Breast epithelium (tissue), 4 donors: Measurements from ENCODE around the gene CENPI. TPM values are rescaled to one million over a fixed set of nuclear protein-coding genes. Genes with fewer than 3 reads are reported as not detected.

Experiments
- DNase-seq, 2 donors: peaks; one replicate each; pipeline ENCODE4 v3.0.0-alpha.2; 2019; ENCODE audit warnings: low spot score in 2 of 2
- H3K27ac ChIP-seq, 2 donors: fragments of 200-600 bp; sonication (generic) in 1 of 2; one replicate each; pipeline ENCODE4 v1.5.1; 2016 to 2019; ENCODE audit warnings: mild to moderate bottlenecking in 1 of 2
- H3K27me3 ChIP-seq, 2 donors: fragments of 200-600 bp; sonication (generic) in 1 of 2; one replicate each; pipeline versions ENCODE4 v1.5.1 to v1.6.0; 2017 to 2019; ENCODE audit warnings: control low read depth in 1 of 2, mild to moderate bottlenecking in 1 of 2
- H3K36me3 ChIP-seq: fragments of 200-600 bp; one replicate; pipeline ENCODE4 v1.5.1; 2019
- H3K4me1 ChIP-seq, 2 donors: fragments of 200-600 bp; sonication (generic); one replicate each; pipeline ENCODE4 v1.5.1; 2016 to 2019; ENCODE audit warnings: control low read depth in 1 of 2
- H3K4me3 ChIP-seq, 3 donors: fragments of 200-600 bp; sonication (generic); 1 replicate in 2 of 3; 2 replicates in 1 of 3; pipeline ENCODE4 v1.5.1; 2016 to 2019; ENCODE audit warnings: mild to moderate bottlenecking in 3 of 3, moderate library complexity in 2 of 3
- H3K9me3 ChIP-seq, 2 donors: fragments of 200-600 bp; sonication (generic) in 1 of 2; one replicate each; pipeline ENCODE4 v1.5.1; 2016 to 2019; ENCODE audit warnings: control low read depth in 1 of 2
- CTCF ChIP-seq, 3 donors: fragments of 450-650 bp; IDR thresholded peaks; one replicate each; pipeline ENCODE4 v1.5.1; 2016 to 2017; ENCODE audit warnings: antibody characterized with exemption in 3 of 3, mild to moderate bottlenecking in 3 of 3, moderate library complexity in 3 of 3
- POLR2A ChIP-seq: fragments of 450-650 bp; IDR thresholded peaks from one replicate; pipeline ENCODE4 v1.6.1; 2016; ENCODE audit warnings: antibody characterized with exemption, mild to moderate bottlenecking, moderate library complexity
- POLR2AphosphoS5 ChIP-seq, 3 donors: sonication (generic); formaldehyde crosslinking; IDR thresholded peaks; one replicate each; pipeline ENCODE4 v1.6.1; 2017; ENCODE audit warnings: antibody characterized with exemption in 3 of 3
- intact Hi-C: fragments of 100-400 bp; cut with DNase I; formaldehyde crosslinking; loops from one replicate; pipeline ENCODE4 v1.15.1; 2023; ENCODE audit warnings: low total_unique reads
- total RNA-seq, 3 donors: library from RNA; depleted of rRNA; stranded (reverse); fragments of >200 nt; gene quantifications; one replicate each; pipeline ENCODE4 v1.1.0, GENCODE V29; 2016

The CENPI gene
- total RNA-seq, 3 donors from 2014 or later, result 0.88 to 1.4 (median 0.98) TPM

- no peaks in the 10 kb centered on the region for H3K9me3 ChIP-seq
- peaks cover 0 to 73% of the 10 kb centered on the region in 2 donors for H3K27me3 ChIP-seq
- no peak for TF ChIP-seq POLR2AphosphoS5 (IDR thresholded peaks at IDR 0.05)
- no peak for TF ChIP-seq CTCF (IDR thresholded peaks at IDR 0.05)
- no peak for TF ChIP-seq POLR2A
- H3K4me1 ChIP-seq, result no peaks in the 10 kb centered on the region
- H3K4me3 ChIP-seq, result no peak overlapping the region
- no peak for DNase-seq
- no peaks in the 10 kb centered on the region for H3K36me3 ChIP-seq
- intact Hi-C loops, result no loop called here
- H3K27ac ChIP-seq, result no peak overlapping the region
Observed at GRCh38 chrX:101080326-101081124, 17.5 kb upstream of the CENPI start.

GRCh38 chrX:101081231-101081630 is 16.8 kb upstream of the CENPI start:
- intact Hi-C loops, result no loop called here
- H3K27ac ChIP-seq, result no peak overlapping the region
- peaks cover 0 to 74% of the 10 kb centered on the region in 2 donors for H3K27me3 ChIP-seq

GRCh38 chrX:101091817-101092216 is 6.2 kb upstream of the CENPI start:
- Histone ChIP-seq H3K4me1 (no peaks in the 10 kb centered on the region), H3K36me3 (no peaks in the 10 kb centered on the region), H3K4me3 (no peak overlapping the region), H3K9me3 (no peaks in the 10 kb centered on the region), H3K27me3 (peaks cover 0 to 37% of the 10 kb centered on the region in 2 donors), H3K27ac (no peak overlapping the region)
- intact Hi-C loops, result no loop called here
- TF ChIP-seq CTCF (IDR thresholded peaks at IDR 0.05) (no peak), POLR2AphosphoS5 (IDR thresholded peaks at IDR 0.05) (no peak), POLR2A (no peak)
- no peak for DNase-seq

More at GRCh38 chrX:101081231-101081630, 16.8 kb upstream of the CENPI start:
- H3K9me3 ChIP-seq, result no peaks in the 10 kb centered on the region
- no peaks in the 10 kb centered on the region for H3K4me1 ChIP-seq
- no peak for DNase-seq
- TF ChIP-seq POLR2AphosphoS5 (IDR thresholded peaks at IDR 0.05), result no peak
- TF ChIP-seq CTCF (IDR thresholded peaks at IDR 0.05), result no peak
- TF ChIP-seq POLR2A, result no peak
- no peak overlapping the region for H3K4me3 ChIP-seq
- H3K36me3 ChIP-seq, result no peaks in the 10 kb centered on the region

- Histone ChIP-seq H3K36me3 (no peaks in the 10 kb centered on the region), H3K9me3 (no peaks in the 10 kb centered on the region), H3K27ac (no peak overlapping the region), H3K4me3 (no peak overlapping the region), H3K4me1 (no peaks in the 10 kb centered on the region), H3K27me3 (peaks cover 0 to 7% of the 10 kb centered on the region in 2 donors)
- TF ChIP-seq POLR2AphosphoS5 (IDR thresholded peaks at IDR 0.05), result no peak
- no peak for TF ChIP-seq POLR2A
- TF ChIP-seq CTCF (IDR thresholded peaks at IDR 0.05), result no peak
- no peak for DNase-seq
- intact Hi-C loops, result no loop called here
Observed at GRCh38 chrX:101108284-101108683, 10.3 kb downstream of the CENPI start.

GRCh38 chrX:101117701-101118100 is 19.7 kb downstream of the CENPI start:
- intact Hi-C loops, result no loop called here
- Histone ChIP-seq H3K27me3 (peaks cover 0 to 19% of the 10 kb centered on the region in 2 donors), H3K9me3 (no peaks in the 10 kb centered on the region), H3K36me3 (no peaks in the 10 kb centered on the region), H3K4me3 (no peak overlapping the region), H3K4me1 (no peaks in the 10 kb centered on the region), H3K27ac (no peak overlapping the region)
- DNase-seq, result no peak
- no peak for TF ChIP-seq CTCF (IDR thresholded peaks at IDR 0.05)
- TF ChIP-seq POLR2AphosphoS5 (IDR thresholded peaks at IDR 0.05), result no peak
- no peak for TF ChIP-seq POLR2A
